Keratinocyte (primary cell): ENCODE results near the gene ARHGEF16. TPM values are rescaled to one million over a fixed set of nuclear protein-coding genes. Genes with fewer than 3 reads are reported as not detected.

Experiments used
- DNase-seq: peaks from one replicate; pipeline ENCODE4 v3.0.0-alpha.2; 2011; ENCODE audit warnings: low read depth, missing footprints, low spot score
- FAIRE-seq: peaks from 2 replicates; lab custom pipeline; 2011; peaks lifted over from hg19 to GRCh38; lab: Jason Lieb, UNC
- H2AFZ ChIP-seq: 2 replicates; pipeline ENCODE4 v1.6.0; 2012; ENCODE audit warnings: low read length, control low read depth, inconsistent platforms; ENCODE audit not compliant: control insufficient read depth
- H3K27ac ChIP-seq: 2 replicates; pipeline ENCODE4 v1.5.1; 2011; ENCODE audit warnings: low read length; ENCODE audit not compliant: control insufficient read depth, insufficient read depth
- H3K27me3 ChIP-seq: 3 replicates; pipeline ENCODE4 v1.6.0; 2011; ENCODE audit warnings: low read length; ENCODE audit not compliant: control insufficient read depth, insufficient read depth; ENCODE audit errors: extremely low read depth
- H3K36me3 ChIP-seq, 2 experiments: 2 replicates in 1 of 2; 3 replicates in 1 of 2; pipeline ENCODE4 v1.5.1; 2011; ENCODE audit warnings: low read length in 2 of 2, mild to moderate bottlenecking in 1 of 2; ENCODE audit not compliant: control insufficient read depth in 2 of 2, insufficient read depth in 2 of 2; ENCODE audit errors: extremely low read depth in 1 of 2
- H3K4me1 ChIP-seq: 3 replicates; pipeline ENCODE4 v1.5.1; 2011; ENCODE audit warnings: low read length; ENCODE audit not compliant: control insufficient read depth, insufficient read depth; ENCODE audit errors: extremely low read depth
- H3K4me2 ChIP-seq: 3 replicates; pipeline ENCODE4 v1.6.0; 2011; ENCODE audit warnings: low read depth, low read length; ENCODE audit not compliant: control insufficient read depth, insufficient read depth; ENCODE audit errors: extremely low read depth
- H3K4me3 ChIP-seq, 3 experiments: fragments of 200-600 bp in 1 of 3; sonication (generic) in 1 of 3; 2 replicates in 2 of 3; 3 replicates in 1 of 3; pipeline ENCODE4 v1.5.1; 2011 to 2016; ENCODE audit warnings: low read length in 3 of 3, mild to moderate bottlenecking in 3 of 3, control low read depth in 2 of 3, inconsistent platforms in 1 of 3, low read depth in 1 of 3, mixed read lengths in 1 of 3, mixed run types in 1 of 3, moderate library complexity in 1 of 3; ENCODE audit not compliant: control insufficient read depth in 2 of 3, insufficient read depth in 2 of 3; ENCODE audit errors: extremely low read depth in 1 of 3
- H3K79me2 ChIP-seq: 2 replicates; pipeline ENCODE4 v1.6.0; 2012; ENCODE audit warnings: low read length; ENCODE audit not compliant: control insufficient read depth, insufficient read depth
- H3K9ac ChIP-seq: 3 replicates; pipeline ENCODE4 v1.6.0; 2011; ENCODE audit warnings: low read length; ENCODE audit not compliant: control insufficient read depth, insufficient read depth; ENCODE audit errors: extremely low read depth
- H3K9me1 ChIP-seq: 3 replicates; pipeline ENCODE4 v1.6.0; 2011; ENCODE audit warnings: low read length; ENCODE audit not compliant: control insufficient read depth, insufficient read depth; ENCODE audit errors: extremely low read depth
- H3K9me3 ChIP-seq: 2 replicates; pipeline ENCODE4 v1.5.1; 2012; ENCODE audit warnings: low read depth, low read length; ENCODE audit not compliant: control insufficient read depth
- H4K20me1 ChIP-seq: 3 replicates; pipeline ENCODE4 v1.6.0; 2011; ENCODE audit warnings: low read length; ENCODE audit not compliant: control insufficient read depth, insufficient read depth; ENCODE audit errors: extremely low read depth
- EZH2 ChIP-seq: IDR thresholded peaks from one replicate; pipeline ENCODE4 v1.6.1; 2012; ENCODE audit warnings: inconsistent platforms, mild to moderate bottlenecking, low read length, moderate library complexity
- dilution Hi-C: fragments of 300-500 bp; cut with MboI; formaldehyde crosslinking; loops from one replicate; pipeline ENCODE4 v1.7.0; 2020; ENCODE audit warnings: low sequenced_read_pairs; ENCODE audit not compliant: extremely low pct_ligation_motif_present
- polyA plus RNA-seq, 5 experiments: library from polyadenylated mRNA; depleted of rRNA in 3 of 5; stranded (reverse) in 3 of 5; stranded (forward) in 1 of 5; unstranded in 1 of 5; fragments of >200 nt; gene quantifications; 1 replicate in 1 of 5; 2 replicates in 3 of 5; 3 replicates in 1 of 5; pipeline versions ENCODE4 v1.2.1 to v1.2.3, GENCODE V29; 2011 to 2012; ENCODE audit warnings: missing spikeins in 2 of 5, low read depth in 1 of 5, low replicate concordance in 1 of 5
- TF ChIP-seq, protein P1 (sequence below), 3 experiments: IDR thresholded peaks in 1 of 3; conservative IDR thresholded peaks in 1 of 3; optimal IDR thresholded peaks in 1 of 3; 2 replicates in 2 of 3; 3 replicates in 1 of 3; pipeline versions ENCODE3 to v1.5.1; 2011; ENCODE audit warnings: low read length in 3 of 3, mild to moderate bottlenecking in 3 of 3, moderate library complexity in 2 of 3, control low read depth in 1 of 3, inconsistent platforms in 1 of 3; ENCODE audit not compliant: insufficient read depth in 2 of 3; ENCODE audit errors: extremely low read depth in 1 of 3

Gene ARHGEF16
- polyA plus RNA-seq, 1 donor (not counting 4 experiments of a cell fraction or from before 2014, with no cell fraction given) = 6.2 TPM

DNA sequence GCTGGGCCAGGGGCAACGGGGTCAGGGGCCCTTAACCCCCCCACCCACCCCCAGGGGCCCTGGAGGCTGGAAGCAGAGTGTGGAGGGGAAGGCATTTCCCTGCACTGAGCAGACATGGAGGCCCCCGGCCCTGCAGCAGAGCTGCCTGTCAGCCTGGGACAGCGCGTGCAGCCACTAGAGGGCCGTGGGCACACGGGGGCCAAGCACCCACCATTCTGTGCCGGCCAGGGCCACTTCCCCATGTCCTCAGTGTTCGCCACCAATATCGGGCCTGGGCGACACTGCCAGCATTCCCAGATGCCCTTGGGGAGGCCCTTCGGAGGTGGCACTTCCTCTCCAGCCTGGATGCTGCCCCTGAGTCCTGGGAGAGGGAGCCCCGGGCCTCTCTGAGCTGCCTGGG, 23.2 kb upstream of the ARHGEF16 start:
- no peaks in the 10 kb centered on the region for H3K9me3 ChIP-seq
- no peak overlapping the region for H3K4me3 ChIP-seq
- FAIRE-seq (no peak), DNase-seq (no peak)
- no peaks in the 10 kb centered on the region for H3K4me1 ChIP-seq
- no peak overlapping the region for H3K27ac ChIP-seq
- H3K9me1 ChIP-seq = no peaks in the 10 kb centered on the region
- H4K20me1 ChIP-seq = no peaks in the 10 kb centered on the region
- H3K9ac ChIP-seq = no peak overlapping the region
- dilution Hi-C loops = no loop called here
- TF ChIP-seq, protein P1, sequence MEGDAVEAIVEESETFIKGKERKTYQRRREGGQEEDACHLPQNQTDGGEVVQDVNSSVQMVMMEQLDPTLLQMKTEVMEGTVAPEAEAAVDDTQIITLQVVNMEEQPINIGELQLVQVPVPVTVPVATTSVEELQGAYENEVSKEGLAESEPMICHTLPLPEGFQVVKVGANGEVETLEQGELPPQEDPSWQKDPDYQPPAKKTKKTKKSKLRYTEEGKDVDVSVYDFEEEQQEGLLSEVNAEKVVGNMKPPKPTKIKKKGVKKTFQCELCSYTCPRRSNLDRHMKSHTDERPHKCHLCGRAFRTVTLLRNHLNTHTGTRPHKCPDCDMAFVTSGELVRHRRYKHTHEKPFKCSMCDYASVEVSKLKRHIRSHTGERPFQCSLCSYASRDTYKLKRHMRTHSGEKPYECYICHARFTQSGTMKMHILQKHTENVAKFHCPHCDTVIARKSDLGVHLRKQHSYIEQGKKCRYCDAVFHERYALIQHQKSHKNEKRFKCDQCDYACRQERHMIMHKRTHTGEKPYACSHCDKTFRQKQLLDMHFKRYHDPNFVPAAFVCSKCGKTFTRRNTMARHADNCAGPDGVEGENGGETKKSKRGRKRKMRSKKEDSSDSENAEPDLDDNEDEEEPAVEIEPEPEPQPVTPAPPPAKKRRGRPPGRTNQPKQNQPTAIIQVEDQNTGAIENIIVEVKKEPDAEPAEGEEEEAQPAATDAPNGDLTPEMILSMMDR (optimal IDR thresholded peaks at IDR 0.05 in 1 of 3, IDR thresholded peaks at IDR 0.05 in 1 of 3, conservative IDR thresholded peaks at IDR 0.05 in 1 of 3; ENCODE audit: extremely low read depth in 1 of 3, insufficient read depth in 2 of 3, low read length in 3 of 3) = peak in 2 of 3 experiments; percentile 25 to 54
- no peak for TF ChIP-seq EZH2
- H3K79me2 ChIP-seq = no peaks in the 10 kb centered on the region
- no peak overlapping the region for H2AFZ ChIP-seq
- no peaks in the 10 kb centered on the region for H3K27me3 ChIP-seq
- H3K4me2 ChIP-seq = no peak overlapping the region
- no peaks in the 10 kb centered on the region for H3K36me3 ChIP-seq

DNA sequence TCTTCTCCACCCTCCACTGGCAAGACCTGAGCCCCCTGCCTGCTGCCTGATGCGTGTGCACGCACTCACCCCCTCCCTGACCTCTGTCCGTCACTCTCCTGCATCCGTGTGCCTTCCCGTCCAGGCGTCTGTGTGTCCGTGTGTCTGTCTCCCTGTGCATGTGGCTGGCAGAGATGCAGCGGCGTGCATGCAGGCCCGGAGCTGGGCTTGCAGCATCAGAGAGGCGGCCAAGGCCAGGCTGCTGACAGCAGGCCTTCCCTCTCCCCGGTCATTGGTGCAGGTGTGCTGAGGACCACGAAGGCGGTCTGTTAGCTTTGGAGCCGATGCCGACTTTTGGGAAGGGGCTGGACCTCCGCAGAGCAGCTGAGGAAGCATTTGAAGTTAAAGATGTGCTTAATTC, 22.8 kb upstream of the ARHGEF16 start:
- dilution Hi-C loops = no loop called here
- FAIRE-seq = no peak
- no peaks in the 10 kb centered on the region for H3K4me1 ChIP-seq

More for the DNA sequence above, 22.8 kb upstream of the ARHGEF16 start:
- Histone ChIP-seq H3K27ac (no peak overlapping the region), H3K4me2 (no peak overlapping the region), H4K20me1 (no peaks in the 10 kb centered on the region), H3K4me3 (no peak overlapping the region), H3K9me1 (no peaks in the 10 kb centered on the region), H3K27me3 (no peaks in the 10 kb centered on the region), H3K9me3 (no peaks in the 10 kb centered on the region), H3K79me2 (no peaks in the 10 kb centered on the region), H3K36me3 (no peaks in the 10 kb centered on the region), H2AFZ (no peak overlapping the region), H3K9ac (no peak overlapping the region)
- TF ChIP-seq EZH2 = no peak
- TF ChIP-seq, protein P1 (optimal IDR thresholded peaks at IDR 0.05 in 1 of 3, IDR thresholded peaks at IDR 0.05 in 1 of 3, conservative IDR thresholded peaks at IDR 0.05 in 1 of 3; ENCODE audit: extremely low read depth in 1 of 3, insufficient read depth in 2 of 3, low read length in 3 of 3) = no peak
- DNase-seq = no peak
